Mucosa of descending colon (tissue), 3 donors: ENCODE measurements around the gene TMEM14A. TPM values are rescaled to one million over a fixed set of nuclear protein-coding genes. Genes with fewer than 3 reads are reported as not detected.
"Not testable (repeated sequence)": the region's sequence is repeated elsewhere in the genome, so short reads cannot be mapped to it uniquely, and the experiment has no call there.

Source experiments
- ATAC-seq: fragments of 200-7000 bp; cut with Tn5 transposase; one replicate; pipeline ENCODE4 v1.9.1; 2020; ENCODE audit warnings: mild to moderate bottlenecking, moderate library complexity
- DNase-seq, 3 donors: peaks; one replicate each; pipeline ENCODE4 v3.0.0-alpha.2; 2020
- H3K36me3 ChIP-seq: fragments of 200-600 bp; one replicate; pipeline ENCODE4 v1.8.0; 2021; ENCODE audit warnings: low read depth, mild to moderate bottlenecking
- H3K4me1 ChIP-seq: fragments of 200-600 bp; one replicate; pipeline ENCODE4 v1.8.0; 2021; ENCODE audit warnings: low read depth, mild to moderate bottlenecking
- H3K4me3 ChIP-seq: fragments of 200-600 bp; one replicate; pipeline ENCODE4 v1.8.0; 2021; ENCODE audit warnings: mild to moderate bottlenecking
- H3K9me3 ChIP-seq: fragments of 200-600 bp; one replicate; pipeline ENCODE4 v1.8.0; 2021; ENCODE audit warnings: mild to moderate bottlenecking
- CTCF ChIP-seq: fragments of 200-600 bp; IDR thresholded peaks from one replicate; pipeline ENCODE4 v1.8.0; 2022; ENCODE audit warnings: antibody characterized with exemption, mild to moderate bottlenecking
- intact Hi-C, 2 donors: fragments of 100-400 bp; cut with DNase I in 1 of 2; cut with micrococcal nuclease in 1 of 2; formaldehyde crosslinking; loops; one replicate each; pipeline versions ENCODE4 v1.11.0 to v1.11.1; 2022; cut with DNase I, micrococcal nuclease
- total RNA-seq, 3 donors: library from RNA; stranded (reverse); fragmentation: NEBNext Ultra II Directional in 2 of 3; extraction: Animal tissue kit (Norgen Biotek cat#: 25700) in 2 of 3; gene quantifications; one replicate each; pipeline versions ENCODE4 v1.2.1 to v1.2.4, GENCODE V29; 2021 to 2023
- donor health status: DM: no; HTN: no; CAD: no; lungs with moderate emphysema.
- donor health status: DM: no; HTN: no; CAD: no.
- donor health status: DM: no; HTN: yes; CAD: no.

Gene TMEM14A
- total RNA-seq, 3 donors from 2014 or later, result 14.1 to 18.5 (median 17.7) TPM

GRCh38 chr6:52696418-52696817, 25.5 kb downstream of the TMEM14A start:
- TF ChIP-seq CTCF, result no peak
- H3K4me1 ChIP-seq, result no peaks in the 10 kb centered on the region
- ATAC-seq (no peak), DNase-seq (no peak)
- no peaks in the 10 kb centered on the region for H3K36me3 ChIP-seq
- intact Hi-C loops, result no loop called here
- H3K4me3 ChIP-seq, result no peak overlapping the region
- no peaks in the 10 kb centered on the region for H3K9me3 ChIP-seq

GRCh38 chr6:52697903-52698302, 27.0 kb downstream of the TMEM14A start:
- H3K4me3 ChIP-seq, result no peak overlapping the region
- no peaks in the 10 kb centered on the region for H3K4me1 ChIP-seq
- TF ChIP-seq CTCF, result no peak
- DNase-seq (no peak), ATAC-seq (no peak)
- intact Hi-C loops, result no loop called here
- no peaks in the 10 kb centered on the region for H3K36me3 ChIP-seq
- H3K9me3 ChIP-seq, result no peaks in the 10 kb centered on the region

GRCh38 chr6:52704060-52704459, 33.1 kb downstream of the TMEM14A start:
- Histone ChIP-seq H3K36me3 (no peaks in the 10 kb centered on the region), H3K4me1 (no peaks in the 10 kb centered on the region), H3K4me3 (no peak overlapping the region), H3K9me3 (no peaks in the 10 kb centered on the region)
- TF ChIP-seq CTCF, result no peak
- intact Hi-C loops, result no loop called here
- DNase-seq, result no peak
- no peak for ATAC-seq

- H3K4me3 ChIP-seq, H3K9me3 ChIP-seq, H3K4me1 ChIP-seq, DNase-seq, ATAC-seq, H3K36me3 ChIP-seq, intact Hi-C loops: not testable (repeated sequence)
Measured at GRCh38 chr6:52704781-52705502, 34.0 kb downstream of the TMEM14A start.

GRCh38 chr6:52706001-52706400, 35.1 kb downstream of the TMEM14A start:
- DNase-seq, result no peak
- intact Hi-C loops, result no loop called here
- no peak for TF ChIP-seq CTCF
- Histone ChIP-seq H3K36me3 (no peaks in the 10 kb centered on the region), H3K4me1 (no peaks in the 10 kb centered on the region), H3K4me3 (no peak overlapping the region), H3K9me3 (no peaks in the 10 kb centered on the region)
- no peak for ATAC-seq

GRCh38 chr6:52707963-52708680, 37.2 kb downstream of the TMEM14A start:
- Histone ChIP-seq H3K4me3 (no peak overlapping the region), H3K9me3 (no peaks in the 10 kb centered on the region), H3K36me3 (no peaks in the 10 kb centered on the region), H3K4me1 (no peaks in the 10 kb centered on the region)
- ATAC-seq, result no peak
- no peak for DNase-seq
- TF ChIP-seq CTCF, result no peak
- intact Hi-C loops, result no loop called here
